Globus pallidus (tissue), 1 donor: ENCODE data around the gene ABCC1.

Experiments used
- DNase-seq: peaks from one replicate; pipeline ENCODE4 v3.0.0-alpha.2; 2015; ENCODE audit warnings: low spot score

ABCC1 gene

GRCh38 chr16:15993946-15994665 is 44.7 kb downstream of the ABCC1 start:
- DNase-seq = peak; percentile 55

- no peak for DNase-seq
These were observed 47.2 kb downstream of the ABCC1 start for GRCh38 chr16:15996432-15997109.

- DNase-seq = no peak
These were observed 51.3 kb downstream of the ABCC1 start for GRCh38 chr16:16000685-16001084.

GRCh38 chr16:16001596-16002255 is 52.3 kb downstream of the ABCC1 start:
- no peak for DNase-seq

- no peak for DNase-seq
These were observed 54.4 kb downstream of the ABCC1 start for GRCh38 chr16:16003719-16004313.

- DNase-seq = no peak
These were observed 54.9 kb downstream of the ABCC1 start for GRCh38 chr16:16004314-16004749.

- DNase-seq = no peak
These were observed 56.3 kb downstream of the ABCC1 start for GRCh38 chr16:16005721-16006120.

- DNase-seq = no peak
These were observed 57.2 kb downstream of the ABCC1 start for GRCh38 chr16:16006650-16007049.

- no peak for DNase-seq
These were observed 58.3 kb downstream of the ABCC1 start for GRCh38 chr16:16007743-16008111.

- DNase-seq = no peak
These were observed 59.2 kb downstream of the ABCC1 start for GRCh38 chr16:16008666-16009065.

GRCh38 chr16:16009401-16009800 is 60.0 kb downstream of the ABCC1 start:
- no peak for DNase-seq

- DNase-seq = no peak
These were observed 60.8 kb downstream of the ABCC1 start for GRCh38 chr16:16010194-16010593.

- no peak for DNase-seq
These were observed 62.7 kb downstream of the ABCC1 start for GRCh38 chr16:16012144-16012543.

GRCh38 chr16:16013812-16014211 is 64.4 kb downstream of the ABCC1 start:
- DNase-seq = no peak

- DNase-seq = no peak
These were observed 65.2 kb downstream of the ABCC1 start for GRCh38 chr16:16014329-16015224.

GRCh38 chr16:16015849-16016248 is 66.4 kb downstream of the ABCC1 start:
- DNase-seq = no peak

- no peak for DNase-seq
These were observed 67.1 kb downstream of the ABCC1 start for GRCh38 chr16:16016388-16016964.

- no peak for DNase-seq
These were observed 68.4 kb downstream of the ABCC1 start for GRCh38 chr16:16017812-16018211.

GRCh38 chr16:16018705-16019104 is 69.3 kb downstream of the ABCC1 start:
- DNase-seq = no peak

GRCh38 chr16:16019488-16019887 is 70.1 kb downstream of the ABCC1 start:
- DNase-seq = no peak

- DNase-seq = no peak
These were observed 70.9 kb downstream of the ABCC1 start for GRCh38 chr16:16020291-16020690.
